ENCODE results near the gene POLDIP2. TPM values are rescaled to one million over a fixed set of nuclear protein-coding genes. Genes with fewer than 3 reads are reported as not detected.
A peak's percentile ranks its signal among the peaks of the same experiment; 100 is the strongest.

POLDIP2 gene
- total and polyA plus RNA-seq, 9 of the 15 experiments (the other 6 are each of a cell fraction or from before 2014, with no cell fraction given) = 22.0 to 137 (median 104) TPM

- peak; percentile 95 for TF ChIP-seq CTBP1 (IDR thresholded peaks at IDR 0.05; ENCODE audit: borderline replicate concordance)
- TF ChIP-seq TFAP4 (CRISPR knock-in tag; IDR thresholded peaks at IDR 0.05; ENCODE audit: borderline replicate concordance) = peak; percentile 55; the same call in 1 of the 2 replicates
- TF ChIP-seq ZNF584 (CRISPR knock-in tag; IDR thresholded peaks at IDR 0.05; ENCODE audit: low read depth) = no peak
- no peak for TF ChIP-seq WHSC1 (IDR thresholded peaks at IDR 0.05; ENCODE audit: low read length)
- peak; percentile 97 for TF ChIP-seq MYC (IDR thresholded peaks at IDR 0.05; ENCODE audit: low read depth, low read length)
- no peak for TF ChIP-seq MYC (CRISPR knock-in tag; IDR thresholded peaks at IDR 0.05; ENCODE audit: borderline replicate concordance, low read depth)
- no peak for TF ChIP-seq XRCC3 (IDR thresholded peaks at IDR 0.05)
- no peak for TF ChIP-seq HMGN3 (IDR thresholded peaks at IDR 0.05; ENCODE audit: borderline replicate concordance, extremely low read depth, insufficient read length, low read depth, low read length)
- 0 out of 4 replicates have a peak, but pooled peaks have one; percentile 9 to 31 for TF ChIP-seq MLLT1 (IDR thresholded peaks at IDR 0.05)
- TF ChIP-seq E2F3 (CRISPR knock-in tag; IDR thresholded peaks at IDR 0.05) = no peak
- TF ChIP-seq SMARCB1 (IDR thresholded peaks at IDR 0.05; ENCODE audit: insufficient read length, low read depth) = no peak
- peak; percentile 76 for TF ChIP-seq EGR1 (conservative IDR thresholded peaks at IDR 0.05)
- TF ChIP-seq POLR2A (conservative IDR thresholded peaks at IDR 0.05) = peak; percentile 93
- TF ChIP-seq, protein P1, sequence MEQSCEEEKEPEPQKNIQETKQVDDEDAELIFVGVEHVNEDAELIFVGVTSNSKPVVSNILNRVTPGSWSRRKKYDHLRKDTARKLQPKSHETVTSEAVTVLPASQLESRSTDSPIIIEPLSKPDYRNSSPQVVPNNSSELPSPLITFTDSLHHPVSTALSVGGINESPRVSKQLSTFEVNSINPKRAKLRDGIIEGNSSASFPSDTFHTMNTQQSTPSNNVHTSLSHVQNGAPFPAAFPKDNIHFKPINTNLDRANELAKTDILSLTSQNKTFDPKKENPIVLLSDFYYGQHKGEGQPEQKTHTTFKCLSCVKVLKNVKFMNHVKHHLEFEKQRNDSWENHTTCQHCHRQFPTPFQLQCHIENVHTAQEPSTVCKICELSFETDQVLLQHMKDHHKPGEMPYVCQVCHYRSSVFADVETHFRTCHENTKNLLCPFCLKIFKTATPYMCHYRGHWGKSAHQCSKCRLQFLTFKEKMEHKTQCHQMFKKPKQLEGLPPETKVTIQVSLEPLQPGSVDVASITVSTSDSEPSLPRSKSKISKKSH (CRISPR knock-in tag; IDR thresholded peaks at IDR 0.05) = no peak
- 0 out of 2 replicates have a peak, but pooled peaks have one; percentile 13 for TF ChIP-seq ZNF12 (CRISPR knock-in tag; IDR thresholded peaks at IDR 0.05)
- TF ChIP-seq, protein P2, sequence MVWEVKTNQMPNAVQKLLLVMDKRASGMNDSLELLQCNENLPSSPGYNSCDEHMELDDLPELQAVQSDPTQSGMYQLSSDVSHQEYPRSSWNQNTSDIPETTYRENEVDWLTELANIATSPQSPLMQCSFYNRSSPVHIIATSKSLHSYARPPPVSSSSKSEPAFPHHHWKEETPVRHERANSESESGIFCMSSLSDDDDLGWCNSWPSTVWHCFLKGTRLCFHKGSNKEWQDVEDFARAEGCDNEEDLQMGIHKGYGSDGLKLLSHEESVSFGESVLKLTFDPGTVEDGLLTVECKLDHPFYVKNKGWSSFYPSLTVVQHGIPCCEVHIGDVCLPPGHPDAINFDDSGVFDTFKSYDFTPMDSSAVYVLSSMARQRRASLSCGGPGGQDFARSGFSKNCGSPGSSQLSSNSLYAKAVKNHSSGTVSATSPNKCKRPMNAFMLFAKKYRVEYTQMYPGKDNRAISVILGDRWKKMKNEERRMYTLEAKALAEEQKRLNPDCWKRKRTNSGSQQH (CRISPR knock-in tag; IDR thresholded peaks at IDR 0.05) = no peak
- TF ChIP-seq NELFE (IDR thresholded peaks at IDR 0.05; ENCODE audit: insufficient read depth, insufficient read length) = no peak
- TF ChIP-seq TEAD2 (tag; IDR thresholded peaks at IDR 0.05) = no peak
- TF ChIP-seq, protein P3, sequence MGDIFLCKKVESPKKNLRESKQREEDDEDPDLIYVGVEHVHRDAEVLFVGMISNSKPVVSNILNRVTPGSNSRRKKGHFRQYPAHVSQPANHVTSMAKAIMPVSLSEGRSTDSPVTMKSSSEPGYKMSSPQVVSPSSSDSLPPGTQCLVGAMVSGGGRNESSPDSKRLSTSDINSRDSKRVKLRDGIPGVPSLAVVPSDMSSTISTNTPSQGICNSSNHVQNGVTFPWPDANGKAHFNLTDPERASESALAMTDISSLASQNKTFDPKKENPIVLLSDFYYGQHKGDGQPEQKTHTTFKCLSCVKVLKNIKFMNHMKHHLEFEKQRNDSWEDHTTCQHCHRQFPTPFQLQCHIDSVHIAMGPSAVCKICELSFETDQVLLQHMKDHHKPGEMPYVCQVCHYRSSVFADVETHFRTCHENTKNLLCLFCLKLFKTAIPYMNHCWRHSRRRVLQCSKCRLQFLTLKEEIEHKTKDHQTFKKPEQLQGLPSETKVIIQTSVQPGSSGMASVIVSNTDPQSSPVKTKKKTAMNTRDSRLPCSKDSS (IDR thresholded peaks at IDR 0.05; ENCODE audit: low read depth, partially characterized antibody) = no peak
Observed at GRCh38 chr17:28318759-28319597, 38.3 kb downstream of the POLDIP2 start, which contains the start of gene TMEM97 (continued).

All from K562 (cell line).